ENCODE data around the gene MYO5A. TPM values are rescaled to one million over a fixed set of nuclear protein-coding genes. Genes with fewer than 3 reads are reported as not detected.

MYO5A gene
- total and polyA plus RNA-seq, 2 donors (not counting 3 experiments of a cell fraction or from before 2014, with no cell fraction given): 31.9 to 91.9 TPM

GRCh38 chr15:52309154-52309548 is 219.5 kb downstream of the MYO5A start:
- no peak overlapping the region for H3K9ac ChIP-seq (replicated peaks; ENCODE audit: extremely low read depth, insufficient read depth, low read length)
- no peak for FAIRE-seq
- no peaks in the 10 kb centered on the region for H3K9me1 ChIP-seq (replicated peaks; ENCODE audit: control insufficient read depth, extremely low read depth, insufficient read depth, low read length)
- TF ChIP-seq MYC (IDR thresholded peaks at IDR 0.05; ENCODE audit: low read depth, low read length): no peak
- no peak for TF ChIP-seq EZH2 (IDR thresholded peaks at IDR 0.05; ENCODE audit: borderline replicate concordance, low read depth, low read length, severe bottlenecking)
- no peak for TF ChIP-seq GATA2 (IDR thresholded peaks at IDR 0.05; ENCODE audit: insufficient read depth, insufficient read length, low read depth, low read length)
- TF ChIP-seq POLR2A (IDR thresholded peaks at IDR 0.05; ENCODE audit: low read depth, low read length): no peak
- no peak for TF ChIP-seq POLR2AphosphoS5 (IDR thresholded peaks at IDR 0.05; ENCODE audit: insufficient read depth, low read depth, low read length)
- no peak for TF ChIP-seq FOS (IDR thresholded peaks at IDR 0.05; ENCODE audit: borderline replicate concordance, insufficient read depth, low read length)
- no peak for TF ChIP-seq MAX (IDR thresholded peaks at IDR 0.05; ENCODE audit: insufficient read depth, insufficient read length)
- no peak for TF ChIP-seq CTCF (IDR thresholded peaks at IDR 0.05; ENCODE audit: extremely low read depth in 1 of 2, insufficient read depth in 1 of 2, low read depth in 1 of 2, low read length in 2 of 2)
- TF ChIP-seq JUN (IDR thresholded peaks at IDR 0.05; ENCODE audit: borderline replicate concordance, insufficient read depth, insufficient read length, low read depth): no peak
- no TSS peak for BruUV-seq (replicated peaks)
- no peaks in the 10 kb centered on the region for H3K27me3 ChIP-seq (ENCODE audit: control insufficient read depth in 2 of 2, insufficient read depth in 2 of 2, low read length in 2 of 2)
- DNase-seq (ENCODE audit: low read depth, low spot score): no peak
- ChIA-PET POLR2A (no interaction called here), CTCF (interaction anchor here (1.3 to 2.0 kb wide), 2 partner anchors 14 to 48 kb away, joined by 3 to 6 read pairs; partner anchors contain the start of gene MYO5C)
- intact Hi-C loops (cut with micrococcal nuclease) (no loop called here), dilution Hi-C loops (cut with MboI; ENCODE audit: extremely low pct_ligation_motif_present, low sequenced_read_pairs) (no loop called here)
- H3K4me2 ChIP-seq (ENCODE audit: insufficient read depth, low read length): no peak overlapping the region
- no peaks in the 10 kb centered on the region for H3K9me3 ChIP-seq (replicated peaks; ENCODE audit: control insufficient read depth, insufficient read depth, low read length)
- no peaks in the 10 kb centered on the region for H4K20me1 ChIP-seq (replicated peaks; ENCODE audit: control insufficient read depth, extremely low read depth, insufficient read depth, low read length)
- no peak overlapping the region for H3K4me3 ChIP-seq (replicated peaks in 1 of 3; ENCODE audit: insufficient read depth in 1 of 3, low read depth in 1 of 3, low read length in 3 of 3)
- no peaks in the 10 kb centered on the region for H3K79me2 ChIP-seq (ENCODE audit: control insufficient read depth, insufficient read depth, low read length)
- H2AFZ ChIP-seq (ENCODE audit: low read depth, low read length): no peak overlapping the region
- peaks cover 2% of the 10 kb centered on the region for H3K4me1 ChIP-seq (ENCODE audit: control insufficient read depth, extremely low read depth, insufficient read depth, low read length)
- no peak overlapping the region for H3K27ac ChIP-seq (ENCODE audit: insufficient read depth, low read depth, low read length)
- peaks cover 3 to 10% of the 10 kb centered on the region in 2 experiments for H3K36me3 ChIP-seq (ENCODE audit: control insufficient read depth in 2 of 2, extremely low read depth in 1 of 2, insufficient read depth in 2 of 2, low read length in 2 of 2)

Measured in endothelial cell of umbilical vein (primary cell).